HEK293 (cell line): Measurements from ENCODE around the gene SP2.
A peak's percentile ranks its signal among the peaks of the same experiment; 100 is the strongest.

Source experiments
- CTCF ChIA-PET: fragments of 350-600 bp; formaldehyde crosslinking; extraction: SDS; loops from one replicate; lab custom pipeline; 2021; ENCODE audit warnings: antibody characterized with exemption; lab: Yijun Ruan, JAX
- POLR2A ChIA-PET: fragments of 300-600 bp; formaldehyde crosslinking; extraction: SDS; loops from one replicate; lab custom pipeline; 2020; ENCODE audit warnings: antibody characterized with exemption, inconsistent platforms; lab: Yijun Ruan, JAX
- H3K27ac ChIP-seq: fragments of 200-500 bp; sonication (Bioruptor generic); 2 replicates; pipeline ENCODE4 v1.5.1; 2014; ENCODE audit warnings: low read depth, low read length, control low read depth, inconsistent platforms; ENCODE audit errors: extremely low read depth
- H3K36me3 ChIP-seq, 2 experiments: fragments of 200-500 bp in 1 of 2; sonication (Bioruptor generic) in 1 of 2; 1 replicate in 1 of 2; 2 replicates in 1 of 2; pipeline ENCODE4 v1.5.1; 2014 to 2017; ENCODE audit warnings: inconsistent platforms in 2 of 2, low read length in 2 of 2; ENCODE audit not compliant: control insufficient read depth in 2 of 2, insufficient read depth in 1 of 2
- H3K4me1 ChIP-seq: fragments of 200-500 bp; sonication (Bioruptor generic); 2 replicates; pipeline ENCODE4 v1.5.1; 2014; ENCODE audit warnings: mild to moderate bottlenecking, low read length, inconsistent platforms; ENCODE audit not compliant: control insufficient read depth, insufficient read depth
- H3K4me3 ChIP-seq: 2 replicates; pipeline ENCODE4 v1.5.1; 2011; ENCODE audit warnings: low read depth, mild to moderate bottlenecking, control low read depth, low read length, moderate library complexity
- H3K9me3 ChIP-seq: fragments of 200-500 bp; sonication (Bioruptor generic); 2 replicates; pipeline ENCODE4 v1.5.1; 2014; ENCODE audit warnings: low read depth, low read length, inconsistent platforms; ENCODE audit not compliant: control insufficient read depth, insufficient read depth
- EGR2 ChIP-seq: fragments of 450-650 bp; formaldehyde crosslinking; IDR thresholded peaks from 2 replicates; pipeline ENCODE4 v1.5.1; 2016; ENCODE audit warnings: low read depth, missing biosample characterization, missing genetic modification characterization
- HOXA7 ChIP-seq: sonication (generic); formaldehyde crosslinking; IDR thresholded peaks from 2 replicates; pipeline ENCODE4 v1.8.1; 2022; ENCODE audit warnings: missing genetic modification reagents, borderline replicate concordance
- HOXD13 ChIP-seq: sonication (generic); formaldehyde crosslinking; IDR thresholded peaks from 2 replicates; pipeline ENCODE4 v1.8.0; 2022; ENCODE audit warnings: missing genetic modification reagents, borderline replicate concordance
- PBX3 ChIP-seq: sonication (generic); formaldehyde crosslinking; IDR thresholded peaks from 2 replicates; pipeline ENCODE4 v1.8.1; 2022; ENCODE audit warnings: mild to moderate bottlenecking, moderate library complexity, missing genetic modification reagents
- PRDM1 ChIP-seq: fragments of 450-650 bp; formaldehyde crosslinking; IDR thresholded peaks from 2 replicates; pipeline ENCODE4; 2016; ENCODE audit warnings: missing biosample characterization, missing genetic modification characterization
- PRDM10 ChIP-seq: fragments of 450-650 bp; formaldehyde crosslinking; IDR thresholded peaks from 2 replicates; pipeline ENCODE4 v1.5.1; 2016; ENCODE audit warnings: missing biosample characterization, missing genetic modification characterization
- SP2 ChIP-seq: fragments of 450-650 bp; formaldehyde crosslinking; IDR thresholded peaks from 2 replicates; pipeline ENCODE4 v1.5.1; 2016; ENCODE audit warnings: missing biosample characterization, missing genetic modification characterization
- ZBTB44 ChIP-seq: fragments of 450-650 bp; IDR thresholded peaks from 2 replicates; pipeline ENCODE4 v1.5.1; 2018; ENCODE audit warnings: missing biosample characterization, mild to moderate bottlenecking, missing genetic modification characterization
- ZBTB8A ChIP-seq: fragments of 450-650 bp; formaldehyde crosslinking; IDR thresholded peaks from 2 replicates; pipeline ENCODE4 v1.5.1; 2016; ENCODE audit warnings: missing biosample characterization, missing genetic modification characterization
- ZFHX2 ChIP-seq: fragments of 450-650 bp; formaldehyde crosslinking; conservative IDR thresholded peaks from 2 replicates; pipeline ENCODE4 v1.5.1; 2016; ENCODE audit warnings: missing biosample characterization, missing genetic modification characterization
- ZIC2 ChIP-seq: fragments of 450-650 bp; formaldehyde crosslinking; IDR thresholded peaks from 2 replicates; pipeline ENCODE4 v1.5.1; 2016; ENCODE audit warnings: missing biosample characterization, missing genetic modification characterization
- ZNF155 ChIP-seq: fragments of 450-650 bp; formaldehyde crosslinking; IDR thresholded peaks from 2 replicates; pipeline ENCODE4 v1.5.1; 2016; ENCODE audit warnings: missing biosample characterization, missing genetic modification characterization
- ZNF311 ChIP-seq: fragments of 450-650 bp; formaldehyde crosslinking; IDR thresholded peaks from 2 replicates; pipeline ENCODE4 v1.5.1; 2017; ENCODE audit warnings: missing biosample characterization, missing genetic modification characterization, borderline replicate concordance
- ZNF341 ChIP-seq: fragments of 450-650 bp; formaldehyde crosslinking; IDR thresholded peaks from 2 replicates; pipeline ENCODE4; 2016; ENCODE audit warnings: low read depth, missing biosample characterization, missing genetic modification characterization
- ZNF362 ChIP-seq: fragments of 450-650 bp; formaldehyde crosslinking; IDR thresholded peaks from 2 replicates; pipeline ENCODE4 v1.5.1; 2016; ENCODE audit warnings: missing biosample characterization, missing genetic modification characterization
- ZNF394 ChIP-seq: fragments of 450-650 bp; formaldehyde crosslinking; IDR thresholded peaks from 2 replicates; pipeline ENCODE4 v1.5.1; 2016; ENCODE audit warnings: missing biosample characterization, missing genetic modification characterization, mild to moderate bottlenecking, moderate library complexity, borderline replicate concordance
- ZNF449 ChIP-seq: fragments of 450-650 bp; formaldehyde crosslinking; IDR thresholded peaks from 2 replicates; pipeline ENCODE4 v1.5.1; 2017; ENCODE audit warnings: missing biosample characterization, mild to moderate bottlenecking, missing genetic modification characterization, moderate library complexity
- ZNF558 ChIP-seq: fragments of 450-650 bp; formaldehyde crosslinking; IDR thresholded peaks from 2 replicates; pipeline ENCODE4 v1.5.1; 2016; ENCODE audit warnings: missing biosample characterization, missing genetic modification characterization
- ZNF580 ChIP-seq: fragments of 450-650 bp; formaldehyde crosslinking; IDR thresholded peaks from 2 replicates; pipeline ENCODE4 v1.5.1; 2016; ENCODE audit warnings: missing biosample characterization, missing genetic modification characterization
- ZNF629 ChIP-seq: fragments of 450-650 bp; formaldehyde crosslinking; IDR thresholded peaks from 2 replicates; pipeline ENCODE4 v1.5.1; 2017; ENCODE audit warnings: missing biosample characterization, missing genetic modification characterization
- ZNF792 ChIP-seq: fragments of 450-650 bp; formaldehyde crosslinking; IDR thresholded peaks from 2 replicates; pipeline ENCODE4 v1.5.1; 2016; ENCODE audit warnings: missing biosample characterization, missing genetic modification characterization

SP2 gene

GRCh38 chr17:47882695-47883588 is 13.1 kb upstream of the SP2 start:
- no peak overlapping the region for H3K4me3 ChIP-seq
- H3K27ac ChIP-seq = no peak overlapping the region
- POLR2A ChIA-PET = interaction anchor here (2.1 to 2.3 kb wide), 2 partner anchors 13 to 42 kb away, joined by 5 to 7 read pairs; partner anchors contain the start of genes SCRN2 and SP2
- no peaks in the 10 kb centered on the region for H3K9me3 ChIP-seq
- H3K4me1 ChIP-seq = peaks cover 6% of the 10 kb centered on the region
- CTCF ChIA-PET = interaction anchor here (0.5 to 18.5 kb wide), 5 partner anchors 7 to 1367 kb away, joined by 3 to 837 read pairs (median 3); partner anchors contain the start of genes SCRN2 and SP6
- H3K36me3 ChIP-seq = no peaks in the 10 kb centered on the region
- TF ChIP-seq ZNF341 (peak; percentile 68), ZNF629 (no peak), PRDM10 (tag by site-specific recombination) (peak; percentile 47; the same call in 1 of the 2 replicates), ZNF580 (tag by site-specific recombination) (0 out of 2 replicates have a peak, but pooled peaks have one; percentile 26), SP2 (no peak), ZNF558 (no peak), PBX3 (CRISPR knock-in tag) (no peak), ZFHX2 (tag by site-specific recombination) (peak; percentile 82), ZNF311 (no peak), ZNF394 (tag by site-specific recombination) (no peak), HOXA7 (no peak), ZNF362 (tag by site-specific recombination) (no peak), ZNF792 (tag by site-specific recombination) (peak; percentile 26; the same call in 1 of the 2 replicates), ZNF155 (tag by site-specific recombination) (no peak), EGR2 (peak; percentile 65; the same call in 1 of the 2 replicates), PRDM1 (tag by site-specific recombination) (peak; percentile 42; the same call in 1 of the 2 replicates)

- Histone ChIP-seq H3K36me3 (no peaks in the 10 kb centered on the region), H3K27ac (no peak overlapping the region), H3K4me1 (peaks cover 8% of the 10 kb centered on the region), H3K4me3 (no peak overlapping the region), H3K9me3 (no peaks in the 10 kb centered on the region)
- POLR2A ChIA-PET = interaction anchor here (0.9 to 2.3 kb wide), 5 partner anchors 12 to 53 kb away, joined by 4 to 7 read pairs (median 5); partner anchors contain the start of genes LRRC46, MRPL10, SCRN2 and SP2
- CTCF ChIA-PET = interaction anchor here (0.9 to 18.5 kb wide), 5 partner anchors 26 to 134 kb away, joined by 3 to 837 read pairs (median 3); partner anchors contain the start of genes SCRN2 and SP6
- TF ChIP-seq ZNF449 (tag by site-specific recombination) (peak; percentile 89), ZIC2 (peak; percentile 99), ZBTB8A (peak; percentile 72), ZBTB44 (tag by site-specific recombination) (0 out of 2 replicates have a peak, but pooled peaks have one; percentile 41), HOXD13 (CRISPR knock-in tag) (no peak)
Measured at GRCh38 chr17:47883589-47884426, 12.2 kb upstream of the SP2 start.
